ENCODE measurements around the gene WEE1. TPM values are rescaled to one million over a fixed set of nuclear protein-coding genes. Genes with fewer than 3 reads are reported as not detected.

Gene WEE1
- total RNA-seq, 1 donor from 2014 or later: 40.1 TPM

DNA sequence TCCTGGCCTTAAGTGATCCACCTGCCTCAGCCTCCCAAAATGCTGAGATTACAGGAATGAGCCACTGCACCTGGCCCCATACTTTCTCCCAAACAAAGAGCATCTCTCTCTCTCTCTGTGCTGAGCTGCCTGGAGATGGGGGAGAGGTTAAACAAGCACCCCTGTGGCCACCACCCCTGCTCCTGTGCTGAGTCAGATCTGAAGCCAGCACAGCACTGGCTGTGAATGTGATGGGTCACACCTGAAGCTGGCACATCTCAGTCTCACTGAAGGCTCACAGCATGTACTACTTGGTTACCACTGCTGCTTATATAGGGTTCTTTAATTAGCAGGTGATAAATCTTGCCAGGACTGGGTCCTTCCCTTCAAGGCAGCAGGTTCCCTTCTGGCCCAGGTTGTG is 10.8 kb upstream of the WEE1 start:
- intact Hi-C loops (cut with DNase I): no loop called here
- no peak for DNase-seq (ENCODE audit: missing footprints)
- no peak for ATAC-seq

DNA sequence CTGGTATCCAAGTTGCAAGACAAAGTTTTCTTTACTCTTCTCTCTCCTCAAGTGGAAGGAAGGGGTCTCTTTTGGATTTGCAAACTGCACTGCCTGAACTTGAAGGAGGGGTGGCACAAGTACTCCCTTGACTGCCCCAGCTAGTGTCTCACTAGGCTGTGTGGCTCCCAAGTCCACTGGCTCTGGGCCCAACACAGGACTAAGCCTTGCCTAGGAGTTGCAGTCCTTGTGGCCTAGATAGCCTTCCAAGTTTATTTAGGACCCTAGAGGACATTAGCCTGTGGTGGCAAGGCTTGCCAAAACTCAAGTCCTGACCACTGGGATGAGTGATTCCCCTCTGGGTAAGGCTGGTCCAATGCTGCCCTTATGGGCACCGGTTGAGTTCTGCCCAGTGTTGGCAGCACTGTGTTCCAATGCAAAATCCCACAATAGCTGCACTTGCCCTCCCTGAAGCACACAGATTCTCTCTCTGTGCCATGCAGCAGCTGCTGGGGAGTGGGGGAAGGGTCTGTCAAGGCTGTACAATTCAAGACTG is 10.2 kb upstream of the WEE1 start:
- DNase-seq (ENCODE audit: missing footprints): no peak

DNA sequence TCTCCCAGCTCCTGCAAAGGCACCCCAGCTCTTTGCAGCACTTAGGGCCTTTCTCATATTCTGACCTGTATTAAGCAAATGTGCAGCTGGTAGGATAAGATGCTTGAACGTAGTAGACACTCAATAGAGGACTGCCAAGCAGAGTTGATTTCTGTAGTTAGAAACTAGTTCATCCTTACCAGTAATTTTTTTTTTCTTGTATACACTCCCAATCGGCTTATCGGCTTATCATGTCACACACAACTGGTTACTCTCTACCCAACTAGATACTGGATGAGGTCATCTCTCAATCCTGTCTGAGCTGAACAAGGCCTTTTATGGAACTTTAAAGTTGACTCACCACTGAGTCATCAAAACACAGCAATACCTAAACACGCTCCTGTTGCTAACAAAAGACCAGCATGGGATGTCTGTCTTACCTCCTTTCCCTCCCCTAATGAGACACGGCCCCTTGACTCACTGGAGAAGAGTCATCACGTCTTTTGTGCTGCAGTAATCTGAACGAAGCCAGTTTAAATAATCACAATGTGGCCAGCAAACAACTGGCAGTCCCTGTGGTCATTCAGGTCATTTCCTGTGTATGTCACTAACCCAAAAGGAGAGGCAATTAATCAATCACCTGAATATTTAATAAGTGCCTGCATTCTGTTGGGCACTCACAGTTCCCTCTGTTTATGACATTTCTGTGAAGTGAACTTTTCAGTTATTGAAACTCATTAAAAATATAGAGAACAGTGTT is 7.5 kb upstream of the WEE1 start:
- intact Hi-C loops (cut with DNase I): no loop called here
- DNase-seq (ENCODE audit: missing footprints) (no peak), ATAC-seq (peak; percentile 65)

More for the DNA sequence above, 10.2 kb upstream of the WEE1 start:
- no peak for ATAC-seq
- intact Hi-C loops (cut with DNase I): no loop called here

DNA sequence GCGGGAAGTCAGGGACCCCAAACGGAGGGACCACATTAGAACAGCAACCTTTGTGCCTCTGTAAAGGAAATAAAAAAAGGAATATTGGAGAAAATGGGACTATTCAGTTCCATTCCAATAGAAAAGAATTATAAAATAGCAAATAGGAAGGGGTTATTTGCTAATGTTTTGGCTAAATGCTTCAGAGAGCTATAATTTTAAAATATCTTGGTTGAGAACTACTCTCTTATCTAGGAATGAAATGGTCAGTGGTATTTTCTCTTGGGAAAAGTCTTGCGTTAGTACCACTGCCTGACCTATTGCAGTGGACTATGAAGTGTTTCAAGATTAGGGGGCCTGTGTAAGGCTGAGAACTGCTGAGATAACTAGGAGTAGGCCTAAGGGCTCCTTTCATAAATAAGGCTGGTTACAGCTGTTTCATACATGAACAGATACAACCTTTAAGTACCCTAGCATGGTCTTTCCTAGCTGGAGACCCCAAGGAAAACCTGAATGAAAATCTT is 6.9 kb upstream of the WEE1 start:
- ATAC-seq (peak; percentile 81), DNase-seq (ENCODE audit: missing footprints) (no peak)
- intact Hi-C loops (cut with DNase I): no loop called here

DNA sequence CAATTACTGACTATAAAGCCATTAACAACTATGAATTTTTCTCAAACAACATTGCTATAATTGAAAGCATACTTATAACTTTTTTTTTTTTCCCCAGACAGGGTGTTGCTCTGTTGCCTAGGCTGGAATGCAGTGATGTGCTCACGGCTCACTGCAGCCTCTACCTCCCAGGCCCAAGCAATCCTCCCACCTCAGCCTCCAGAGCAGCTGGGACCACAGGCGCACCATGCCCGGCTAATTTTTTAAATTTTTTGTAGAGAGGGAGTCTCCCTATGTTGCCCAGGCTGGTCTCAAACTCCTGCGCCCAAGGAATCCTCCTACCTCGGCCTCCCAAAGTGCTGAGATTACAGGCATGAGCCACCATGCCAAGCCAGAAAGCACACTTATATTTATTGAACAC is 6.1 kb upstream of the WEE1 start:
- no peak for DNase-seq (ENCODE audit: missing footprints)
- intact Hi-C loops (cut with DNase I): no loop called here

DNA sequence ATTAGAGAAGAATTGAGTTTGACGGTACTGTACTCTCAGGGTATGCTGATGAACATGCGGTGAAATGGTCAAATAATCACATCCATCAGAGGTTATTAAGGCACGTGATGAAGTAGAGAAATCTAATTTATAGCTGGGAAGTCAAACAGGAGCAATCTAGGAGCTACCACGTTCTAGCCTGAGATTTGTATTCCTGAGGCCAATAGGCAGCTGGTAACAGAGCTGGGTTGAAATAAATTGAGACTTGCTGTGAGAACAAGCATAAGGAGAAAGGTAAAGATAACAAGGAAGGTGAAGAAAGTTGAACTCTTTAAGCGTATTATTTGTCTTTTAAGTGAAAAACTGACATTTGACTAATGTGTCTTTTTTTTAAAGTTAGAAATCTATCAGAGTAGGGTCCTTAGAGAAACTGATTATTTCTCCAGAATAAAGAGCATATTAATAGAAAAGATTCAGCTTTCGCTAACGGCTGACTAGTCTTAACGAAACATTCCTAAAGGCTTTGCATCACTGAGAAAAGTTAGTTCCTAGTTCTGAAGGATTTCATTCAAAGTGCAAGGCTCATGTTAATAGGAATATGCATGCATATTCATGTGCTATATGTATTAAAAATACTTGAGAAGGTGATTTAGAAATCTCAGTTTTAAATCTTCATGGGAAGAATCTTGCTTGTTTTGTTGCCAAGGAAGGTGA is 5.2 kb upstream of the WEE1 start:
- DNase-seq (ENCODE audit: missing footprints) (no peak), ATAC-seq (no peak)
- intact Hi-C loops (cut with DNase I): no loop called here

More for the DNA sequence above, 6.1 kb upstream of the WEE1 start:
- no peak for ATAC-seq

DNA sequence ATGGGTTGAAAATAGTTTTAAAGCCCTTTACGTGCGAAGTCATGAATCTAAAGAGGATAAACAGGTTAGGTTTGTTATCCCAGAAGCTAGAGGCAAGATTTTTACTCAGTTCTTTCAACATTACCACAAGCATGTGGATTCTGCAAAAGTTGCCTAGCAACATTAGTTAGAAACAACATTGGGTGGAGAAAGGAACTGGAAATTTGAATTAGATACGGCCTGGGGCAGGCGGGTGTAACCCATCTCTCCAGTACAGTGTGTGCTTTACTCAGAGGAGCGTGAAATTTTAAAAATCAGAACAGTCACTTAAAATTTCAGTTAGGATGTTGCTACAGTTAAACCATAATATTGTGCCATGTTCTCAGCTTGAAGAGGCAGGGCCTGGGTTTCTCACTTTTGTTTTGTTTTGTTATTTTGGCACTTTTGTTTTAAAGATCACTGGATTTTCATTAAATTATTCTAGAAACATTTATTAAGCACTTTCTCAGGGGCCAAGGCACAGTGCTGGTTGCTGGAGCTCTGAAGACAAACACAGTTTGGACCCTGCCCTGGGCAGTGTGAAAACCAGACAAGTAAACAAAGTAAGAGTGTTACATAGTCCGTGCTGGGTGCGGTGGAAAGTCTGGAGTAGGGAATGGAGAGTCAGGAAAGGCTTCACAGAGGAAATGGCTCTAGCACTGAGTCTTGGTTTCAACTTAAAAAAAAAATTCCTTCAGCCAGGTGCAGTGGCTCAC is 4.4 kb upstream of the WEE1 start:
- ATAC-seq: peak; percentile 56
- DNase-seq (ENCODE audit: missing footprints): no peak
- intact Hi-C loops (cut with DNase I): no loop called here

DNA sequence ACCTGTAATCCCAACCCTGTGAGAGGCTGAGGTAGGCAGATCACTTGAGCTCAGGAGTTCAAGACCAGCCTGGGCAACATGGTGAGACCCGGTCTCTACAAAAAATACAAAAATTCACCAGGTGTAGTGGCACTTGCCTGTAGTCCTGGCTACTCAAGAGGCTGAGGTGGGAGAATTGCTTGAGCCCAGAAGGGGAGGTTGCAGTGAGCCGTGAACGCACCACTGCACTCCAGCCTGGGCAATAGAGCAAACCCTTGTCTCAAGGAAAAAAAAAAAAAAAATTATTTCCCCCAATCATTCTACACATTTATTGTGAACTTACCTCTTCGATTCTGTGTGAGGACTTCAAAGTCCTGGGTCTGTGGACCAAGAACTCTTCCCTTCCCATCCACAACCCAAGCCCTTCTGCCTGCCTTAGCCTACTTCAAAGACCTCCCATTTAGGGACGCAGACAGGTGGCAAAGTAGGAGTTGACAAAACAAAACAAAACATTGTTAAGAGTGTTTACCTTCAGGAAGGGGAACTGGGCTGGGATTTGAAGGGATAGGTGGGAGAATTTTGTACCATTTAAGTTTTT is 3.8 kb upstream of the WEE1 start:
- ATAC-seq (no peak), DNase-seq (ENCODE audit: missing footprints) (no peak)
- intact Hi-C loops (cut with DNase I): loop anchor here (5.0 kb wide), 2 partner anchors 188 to 738 kb away; partner anchors contain the start of gene ADM

DNA sequence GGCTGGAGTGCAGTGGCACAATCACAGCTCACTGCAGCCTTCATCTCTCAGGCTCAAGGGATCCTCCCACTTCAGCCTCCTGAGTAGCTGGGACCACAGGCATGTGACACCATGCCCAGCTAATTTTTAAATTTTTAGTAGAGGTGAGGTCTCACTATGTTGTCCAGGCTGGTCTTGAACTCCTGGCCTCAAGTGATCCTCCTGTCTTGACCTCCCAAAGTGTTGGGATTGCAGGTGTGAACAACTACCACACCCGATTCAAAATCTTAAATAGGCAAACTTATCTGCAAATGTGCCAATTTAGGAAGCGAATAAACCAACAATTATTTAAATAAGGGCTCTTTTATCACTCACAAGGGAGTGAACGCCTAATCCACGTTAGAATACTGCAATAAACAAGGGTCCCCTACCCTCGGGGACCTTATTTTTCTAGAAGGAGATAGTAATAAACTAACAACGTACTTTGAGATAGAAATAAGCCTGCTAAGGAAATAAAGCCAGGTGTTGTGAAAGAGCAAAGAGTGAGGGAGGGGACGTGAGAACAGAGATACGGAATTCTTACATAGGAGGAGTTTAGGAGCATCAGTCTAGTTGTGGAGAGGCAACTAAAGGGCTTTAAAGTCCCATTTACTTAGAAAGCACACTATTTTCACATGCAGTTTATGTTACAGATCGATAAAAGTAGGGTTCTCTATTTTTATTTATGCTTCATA is 3.0 kb upstream of the WEE1 start:
- DNase-seq (ENCODE audit: missing footprints): no peak
- ATAC-seq: no peak
- intact Hi-C loops (cut with DNase I): loop anchor here (5.0 kb wide), 2 partner anchors 187 to 737 kb away; partner anchors contain the start of gene ADM

DNA sequence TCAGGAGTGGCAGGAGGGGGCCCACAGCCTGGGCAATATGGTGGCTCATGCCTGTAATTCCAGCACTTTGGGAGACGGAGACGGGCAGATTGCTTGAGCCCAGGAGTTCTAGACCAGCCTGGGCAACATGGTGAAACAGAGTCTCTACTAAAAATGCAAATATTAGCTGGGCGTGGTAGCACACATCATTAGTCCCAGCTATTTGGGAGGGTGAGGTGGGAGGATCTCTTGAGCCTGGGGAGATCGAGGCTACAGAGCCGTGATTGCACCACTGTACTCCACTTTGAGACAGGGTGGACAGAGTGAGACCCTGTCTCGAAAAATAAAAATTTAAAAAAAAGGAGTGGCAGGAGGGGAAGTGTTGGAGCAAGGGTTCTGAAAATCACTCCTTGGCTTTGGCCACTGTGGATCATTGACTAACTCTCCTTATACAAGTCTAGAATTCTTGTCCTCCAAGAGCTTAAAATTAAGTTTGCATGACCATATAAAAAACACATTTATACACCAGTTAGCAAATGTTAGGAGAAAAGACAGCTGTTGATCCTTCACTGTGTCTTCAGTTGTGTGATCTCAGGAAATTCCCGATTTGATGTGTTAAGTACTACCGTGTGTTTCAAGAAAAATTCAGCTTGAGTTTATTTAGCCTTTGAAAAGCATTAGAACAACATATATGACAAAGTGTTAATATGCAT is 2.3 kb upstream of the WEE1 start:
- ATAC-seq (no peak), DNase-seq (ENCODE audit: missing footprints) (no peak)
- intact Hi-C loops (cut with DNase I): loop anchor here (5.0 kb wide), 2 partner anchors 186 to 736 kb away; partner anchors contain the start of gene ADM

DNA sequence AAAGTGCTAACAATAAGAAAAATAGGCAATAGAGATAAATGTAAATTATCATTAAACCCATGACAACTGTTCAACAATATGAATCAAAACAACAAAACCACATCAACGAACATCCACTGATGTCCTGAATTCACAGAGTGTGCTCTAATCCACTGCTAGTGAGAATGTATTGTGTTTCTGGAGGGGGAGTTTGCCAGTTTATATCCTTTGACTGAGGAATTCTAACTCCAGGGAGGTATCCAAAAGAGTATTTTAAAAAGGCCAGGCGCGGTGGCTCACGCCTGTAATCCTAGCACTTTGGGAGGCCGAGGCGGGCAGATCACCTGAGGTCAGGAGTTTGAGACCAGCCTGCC is 1.7 kb upstream of the WEE1 start:
- intact Hi-C loops (cut with DNase I): loop anchor here (5.0 kb wide), 2 partner anchors 186 to 736 kb away; partner anchors contain the start of gene ADM
- ATAC-seq: no peak
- DNase-seq (ENCODE audit: missing footprints): no peak

DNA sequence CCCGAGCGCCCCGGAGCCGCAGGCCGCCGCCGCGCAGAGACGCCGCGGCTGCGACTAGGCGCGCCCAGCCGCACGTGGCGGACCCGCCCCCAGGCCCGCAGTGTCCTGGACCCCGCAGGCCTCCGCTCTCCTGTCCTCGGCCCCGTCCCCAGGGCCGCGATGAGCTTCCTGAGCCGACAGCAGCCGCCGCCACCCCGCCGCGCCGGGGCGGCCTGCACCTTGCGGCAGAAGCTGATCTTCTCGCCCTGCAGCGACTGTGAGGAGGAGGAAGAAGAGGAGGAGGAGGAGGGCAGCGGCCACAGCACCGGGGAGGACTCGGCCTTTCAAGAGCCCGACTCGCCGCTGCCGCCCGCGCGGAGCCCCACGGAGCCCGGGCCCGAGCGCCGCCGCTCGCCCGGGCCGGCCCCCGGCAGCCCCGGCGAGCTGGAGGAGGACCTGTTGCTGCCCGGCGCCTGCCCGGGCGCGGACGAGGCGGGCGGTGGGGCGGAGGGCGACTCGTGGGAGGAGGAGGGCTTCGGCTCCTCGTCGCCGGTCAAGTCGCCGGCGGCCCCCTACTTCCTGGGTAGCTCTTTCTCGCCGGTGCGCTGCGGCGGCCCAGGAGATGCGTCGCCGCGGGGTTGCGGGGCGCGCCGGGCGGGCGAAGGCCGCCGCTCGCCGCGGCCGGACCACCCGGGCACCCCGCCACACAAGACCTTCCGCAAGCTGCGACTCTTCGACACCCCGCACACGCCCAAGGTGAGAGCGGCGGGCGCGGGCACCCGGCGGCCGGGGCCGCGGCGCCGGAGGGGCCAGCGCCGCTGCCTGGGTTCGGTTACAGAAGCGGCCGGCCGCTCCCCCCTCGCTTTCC is 528 bp downstream of the WEE1 start:
- ATAC-seq (no peak), DNase-seq (ENCODE audit: missing footprints) (peak; percentile 78)
- intact Hi-C loops (cut with DNase I): loop anchor here (2.0 to 5.0 kb wide), 4 partner anchors 39 to 733 kb away; partner anchors contain the start of genes ADM and ZNF143

DNA sequence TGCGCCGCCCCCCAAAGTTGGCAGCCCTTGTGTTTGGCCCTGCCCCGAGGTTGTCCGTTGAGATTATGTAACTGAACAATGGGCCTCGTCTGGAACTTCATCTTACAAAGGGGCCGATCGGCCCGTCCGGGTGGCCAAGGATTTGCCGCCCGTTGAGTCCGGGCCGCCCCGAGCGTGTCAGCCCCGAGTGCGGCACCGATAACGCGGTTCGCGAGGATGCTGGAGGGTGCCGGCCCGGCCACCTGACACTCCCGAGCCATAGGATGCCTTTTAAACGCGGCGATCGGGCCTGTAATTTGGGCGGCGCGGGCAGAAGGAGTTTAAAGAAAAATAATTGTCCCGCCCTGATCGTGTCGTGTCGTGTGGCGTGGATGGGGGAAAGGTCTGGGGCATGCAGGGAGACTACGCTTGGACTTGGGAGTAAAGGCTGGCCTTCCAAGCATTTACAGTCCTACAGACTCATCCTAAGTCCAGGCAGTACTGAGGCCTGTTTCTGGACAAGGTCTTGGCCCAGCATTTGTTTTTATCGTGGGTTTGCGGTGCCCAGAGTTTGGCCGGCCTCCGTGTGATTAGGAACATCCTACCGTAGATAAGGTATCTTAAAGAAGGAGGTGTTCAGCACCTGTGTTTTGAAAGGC is 1.3 kb downstream of the WEE1 start:
- ATAC-seq (no peak), DNase-seq (ENCODE audit: missing footprints) (peak; percentile 67)
- intact Hi-C loops (cut with DNase I): loop anchor here (2.0 to 5.0 kb wide), 5 partner anchors 38 to 733 kb away; partner anchors contain the start of genes ADM and ZNF143

DNA sequence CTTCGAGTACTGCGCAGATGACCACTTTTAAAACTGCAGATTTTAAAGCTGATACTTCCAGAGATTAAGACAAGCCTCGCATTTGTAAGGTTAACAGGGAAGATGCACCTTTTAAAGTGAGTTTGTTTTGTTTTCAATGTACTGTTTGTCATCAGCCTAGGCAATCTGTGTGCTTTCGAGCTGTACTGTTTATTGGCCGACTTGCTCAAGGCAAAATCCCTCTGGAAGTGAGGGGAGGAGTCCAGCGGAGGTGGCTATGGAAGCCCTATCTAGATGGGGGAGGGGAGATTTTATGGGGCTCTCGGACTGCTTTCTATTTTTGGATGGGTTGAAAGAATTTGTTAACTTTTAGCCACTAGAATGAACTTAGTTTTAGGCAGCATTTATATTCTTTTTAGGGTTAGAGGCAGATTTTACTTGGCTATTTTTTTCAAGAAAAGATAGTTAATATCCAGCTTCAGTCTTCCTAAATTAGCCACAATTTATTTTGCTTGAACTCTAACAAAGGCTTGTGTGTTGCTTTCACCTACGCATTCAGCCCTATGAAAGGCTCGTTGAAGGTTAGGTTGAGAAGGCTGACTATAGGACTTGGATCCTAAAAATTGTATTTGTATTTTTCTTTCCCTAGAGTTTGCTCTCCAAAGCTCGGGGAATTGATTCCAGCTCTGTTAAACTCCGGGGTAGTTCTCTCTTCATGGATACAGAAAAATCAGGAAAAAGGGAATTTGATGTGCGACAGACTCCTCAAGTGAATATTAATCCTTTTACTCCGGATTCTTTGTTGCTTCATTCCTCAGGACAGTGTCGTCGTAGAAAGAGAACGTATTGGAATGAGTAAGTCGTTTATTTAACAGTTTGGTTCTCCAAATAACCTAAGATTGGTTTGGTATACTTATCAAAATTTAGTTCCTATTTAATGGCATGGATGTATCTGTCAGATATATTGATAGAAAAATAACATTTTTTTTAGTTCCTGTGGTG is 2.1 kb downstream of the WEE1 start:
- DNase-seq (ENCODE audit: missing footprints) (no peak), ATAC-seq (no peak)
- intact Hi-C loops (cut with DNase I): loop anchor here (2.0 to 5.0 kb wide), 3 partner anchors 37 to 115 kb away; partner anchors contain the start of gene ZNF143

All from Right ventricle myocardium inferior (tissue), 1 donor.